ENCODE data around the gene SDK1.

SDK1 gene

GRCh38 chr7:3787717-3788264, 486.7 kb downstream of the SDK1 start:
- no peak for DNase-seq (ENCODE audit: low spot score)
- in situ Hi-C loops (cut with MboI; ENCODE audit: low pct_unique_long_range_greater_than_20kb, low sequenced_read_pairs, unreplicated experiment) = no loop called here
- no peak for TF ChIP-seq CTCF (IDR thresholded peaks at IDR 0.05; ENCODE audit: extremely low read depth, insufficient read depth, missing control alignments)

GRCh38 chr7:3790803-3791202, 489.8 kb downstream of the SDK1 start:
- in situ Hi-C loops (cut with MboI; ENCODE audit: low pct_unique_long_range_greater_than_20kb, low sequenced_read_pairs, unreplicated experiment) = no loop called here
- DNase-seq (ENCODE audit: low spot score) = no peak
- no peak for TF ChIP-seq CTCF (IDR thresholded peaks at IDR 0.05; ENCODE audit: extremely low read depth, insufficient read depth, missing control alignments)

GRCh38 chr7:3791327-3791726, 490.3 kb downstream of the SDK1 start:
- in situ Hi-C loops (cut with MboI; ENCODE audit: low pct_unique_long_range_greater_than_20kb, low sequenced_read_pairs, unreplicated experiment) = no loop called here

DNA sequence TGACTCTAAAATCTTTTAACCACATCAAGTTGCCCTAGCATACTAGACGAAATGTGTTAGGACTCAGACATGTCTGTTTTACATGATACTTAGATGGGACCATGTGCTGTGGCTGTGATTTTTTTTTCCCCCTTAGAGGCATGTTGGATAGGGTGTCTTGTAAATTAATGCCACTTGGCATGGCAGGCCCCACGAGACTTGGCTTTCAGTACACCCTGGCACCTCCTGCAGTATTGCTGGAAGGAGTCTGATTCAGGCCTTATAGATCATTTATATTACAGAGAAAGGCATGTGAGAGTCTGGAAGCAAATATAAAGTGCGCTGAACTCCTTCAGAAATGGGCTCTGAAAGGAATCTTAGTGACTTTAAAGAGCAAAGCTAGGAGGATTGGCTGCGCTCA, 494.1 kb downstream of the SDK1 start:
- DNase-seq (ENCODE audit: low spot score) = no peak
- no peak for TF ChIP-seq CTCF (IDR thresholded peaks at IDR 0.05; ENCODE audit: extremely low read depth, insufficient read depth, missing control alignments)
- in situ Hi-C loops (cut with MboI; ENCODE audit: low pct_unique_long_range_greater_than_20kb, low sequenced_read_pairs, unreplicated experiment) = no loop called here

More at GRCh38 chr7:3791327-3791726, 490.3 kb downstream of the SDK1 start:
- no peak for DNase-seq (ENCODE audit: low spot score)
- no peak for TF ChIP-seq CTCF (IDR thresholded peaks at IDR 0.05; ENCODE audit: extremely low read depth, insufficient read depth, missing control alignments)

- in situ Hi-C loops (cut with MboI; ENCODE audit: low pct_unique_long_range_greater_than_20kb, low sequenced_read_pairs, unreplicated experiment) = no loop called here
- DNase-seq (ENCODE audit: low spot score) = no peak
Observed at GRCh38 chr7:3795781-3796180, 494.7 kb downstream of the SDK1 start.

DNA sequence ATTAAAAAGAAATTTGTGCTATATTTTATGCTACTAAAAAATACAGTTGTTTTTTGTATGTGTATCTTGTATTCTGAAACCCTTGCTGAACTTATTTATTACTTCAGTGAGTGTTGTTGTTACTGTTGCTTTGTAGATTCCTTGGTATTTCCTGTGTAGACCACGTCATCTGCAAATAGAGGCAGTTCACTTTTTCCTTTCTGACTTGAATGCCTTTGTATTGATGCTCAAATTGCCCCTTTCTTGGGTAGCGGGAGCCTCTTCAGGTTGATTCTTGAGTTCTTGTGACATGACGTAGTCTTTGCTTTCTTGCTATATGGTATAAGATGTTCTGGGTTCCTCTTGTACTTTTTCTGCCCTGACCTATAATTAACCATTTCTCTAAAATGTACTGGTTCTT, 504.1 kb downstream of the SDK1 start:
- no peak for TF ChIP-seq CTCF (IDR thresholded peaks at IDR 0.05; ENCODE audit: extremely low read depth, insufficient read depth, missing control alignments)
- no peak for DNase-seq (ENCODE audit: low spot score)
- in situ Hi-C loops (cut with MboI; ENCODE audit: low pct_unique_long_range_greater_than_20kb, low sequenced_read_pairs, unreplicated experiment) = no loop called here

More at GRCh38 chr7:3795781-3796180, 494.7 kb downstream of the SDK1 start:
- no peak for TF ChIP-seq CTCF (IDR thresholded peaks at IDR 0.05; ENCODE audit: extremely low read depth, insufficient read depth, missing control alignments)

DNA sequence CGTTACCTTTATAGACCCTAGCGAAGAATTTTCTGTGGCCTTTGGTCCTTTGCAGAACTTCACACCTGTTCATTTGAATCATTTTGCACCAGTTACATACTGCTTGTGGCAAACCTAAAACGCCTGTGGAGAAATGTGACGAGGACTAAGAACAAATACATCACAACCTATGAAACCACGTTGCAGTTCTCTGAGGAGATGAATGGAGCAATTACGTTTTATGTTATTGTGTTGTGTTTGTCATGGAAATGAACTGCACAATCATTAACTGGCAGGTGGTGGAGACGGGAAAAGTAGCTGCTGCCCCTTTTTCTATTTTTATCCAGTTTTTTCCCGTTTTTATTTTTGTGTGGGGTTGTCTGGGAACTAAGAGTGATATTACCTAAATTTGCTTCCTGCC, 505.5 kb downstream of the SDK1 start:
- DNase-seq (ENCODE audit: low spot score) = no peak
- TF ChIP-seq CTCF (IDR thresholded peaks at IDR 0.05; ENCODE audit: extremely low read depth, insufficient read depth, missing control alignments) = no peak
- in situ Hi-C loops (cut with MboI; ENCODE audit: low pct_unique_long_range_greater_than_20kb, low sequenced_read_pairs, unreplicated experiment) = no loop called here
